Breast epithelium (tissue), 4 donors: ENCODE results near the gene ZNF512B. TPM values are rescaled to one million over a fixed set of nuclear protein-coding genes. Genes with fewer than 3 reads are reported as not detected.
"Not testable (repeated sequence)": the region's sequence is repeated elsewhere in the genome, so short reads cannot be mapped to it uniquely, and the experiment has no call there.

Experiments used
- DNase-seq, 2 donors: peaks; one replicate each; pipeline ENCODE4 v3.0.0-alpha.2; 2019; ENCODE audit warnings: low spot score in 2 of 2
- H3K27ac ChIP-seq, 2 donors: fragments of 200-600 bp; sonication (generic) in 1 of 2; one replicate each; pipeline ENCODE4 v1.5.1; 2016 to 2019; ENCODE audit warnings: mild to moderate bottlenecking in 1 of 2
- H3K27me3 ChIP-seq, 2 donors: fragments of 200-600 bp; sonication (generic) in 1 of 2; one replicate each; pipeline versions ENCODE4 v1.5.1 to v1.6.0; 2017 to 2019; ENCODE audit warnings: control low read depth in 1 of 2, mild to moderate bottlenecking in 1 of 2
- H3K36me3 ChIP-seq: fragments of 200-600 bp; one replicate; pipeline ENCODE4 v1.5.1; 2019
- H3K4me1 ChIP-seq, 2 donors: fragments of 200-600 bp; sonication (generic); one replicate each; pipeline ENCODE4 v1.5.1; 2016 to 2019; ENCODE audit warnings: control low read depth in 1 of 2
- H3K4me3 ChIP-seq, 3 donors: fragments of 200-600 bp; sonication (generic); 1 replicate in 2 of 3; 2 replicates in 1 of 3; pipeline ENCODE4 v1.5.1; 2016 to 2019; ENCODE audit warnings: mild to moderate bottlenecking in 3 of 3, moderate library complexity in 2 of 3
- H3K9me3 ChIP-seq, 2 donors: fragments of 200-600 bp; sonication (generic) in 1 of 2; one replicate each; pipeline ENCODE4 v1.5.1; 2016 to 2019; ENCODE audit warnings: control low read depth in 1 of 2
- CTCF ChIP-seq, 3 donors: fragments of 450-650 bp; IDR thresholded peaks; one replicate each; pipeline ENCODE4 v1.5.1; 2016 to 2017; ENCODE audit warnings: antibody characterized with exemption in 3 of 3, mild to moderate bottlenecking in 3 of 3, moderate library complexity in 3 of 3
- POLR2A ChIP-seq: fragments of 450-650 bp; IDR thresholded peaks from one replicate; pipeline ENCODE4 v1.6.1; 2016; ENCODE audit warnings: antibody characterized with exemption, mild to moderate bottlenecking, moderate library complexity
- POLR2AphosphoS5 ChIP-seq, 3 donors: sonication (generic); formaldehyde crosslinking; IDR thresholded peaks; one replicate each; pipeline ENCODE4 v1.6.1; 2017; ENCODE audit warnings: antibody characterized with exemption in 3 of 3
- intact Hi-C: fragments of 100-400 bp; cut with DNase I; formaldehyde crosslinking; loops from one replicate; pipeline ENCODE4 v1.15.1; 2023; ENCODE audit warnings: low total_unique reads
- total RNA-seq, 3 donors: library from RNA; depleted of rRNA; stranded (reverse); fragments of >200 nt; gene quantifications; one replicate each; pipeline ENCODE4 v1.1.0, GENCODE V29; 2016

Gene ZNF512B
- total RNA-seq, result 10 to 100 TPM in 1 of 3 donors, 1 to 10 TPM in 2; 5.8 to 12.7 (median 9.2) TPM

GRCh38 chr20:63969838-63970713 is at the start of gene ZNF512B:
Gene ZNF512B (minus strand): TSS chr20:63969930. CDS start chr20:63967950, 1,980 bp downstream.
- TF ChIP-seq CTCF (IDR thresholded peaks at IDR 0.05) (no peak), POLR2A (no peak), POLR2AphosphoS5 (IDR thresholded peaks at IDR 0.05) (no peak)
- intact Hi-C loops, result loop anchor here (5.0 to 10.0 kb wide), 2 partner anchors 75 to 433 kb away; partner anchors contain the start of genes DNAJC5 and PTK6
- Histone ChIP-seq H3K4me3 (peak within 1 kb of the TSS; percentile 52 to 92 (median 69)), H3K27me3 (no peaks in the 10 kb centered on the region), H3K9me3 (peaks cover 0 to 10% of the 10 kb centered on the region in 2 donors), H3K36me3 (no peaks in the 10 kb centered on the region), H3K4me1 (peaks cover 0 to 10% of the 10 kb centered on the region in 2 donors), H3K27ac (peak within 1 kb of the TSS; percentile 72 to 79)
- DNase-seq, result peak in 1 of 2 donors; percentile 26

- Histone ChIP-seq H3K9me3 (no peaks in the 10 kb centered on the region), H3K27me3 (no peaks in the 10 kb centered on the region), H3K4me3 (no peak overlapping the region), H3K36me3 (peaks cover 2% of the 10 kb centered on the region), H3K27ac (no peak overlapping the region), H3K4me1 (no peaks in the 10 kb centered on the region)
- TF ChIP-seq CTCF (IDR thresholded peaks at IDR 0.05), result no peak
- no peak for TF ChIP-seq POLR2AphosphoS5 (IDR thresholded peaks at IDR 0.05)
- TF ChIP-seq POLR2A, result no peak
- intact Hi-C loops, result no loop called here
- DNase-seq, result no peak
These were observed 45.9 kb upstream of the ZNF512B start for GRCh38 chr20:64015635-64016034.

- H3K4me1 ChIP-seq, H3K27ac ChIP-seq, H3K9me3 ChIP-seq, intact Hi-C loops, H3K4me3 ChIP-seq, DNase-seq, H3K27me3 ChIP-seq, H3K36me3 ChIP-seq: not testable (repeated sequence)
These were observed 42.8 kb upstream of the ZNF512B start for GRCh38 chr20:64012385-64013154.

- Histone ChIP-seq H3K36me3 (peaks cover 4% of the 10 kb centered on the region), H3K27ac (no peak overlapping the region), H3K4me3 (no peak overlapping the region), H3K9me3 (no peaks in the 10 kb centered on the region), H3K4me1 (no peaks in the 10 kb centered on the region), H3K27me3 (no peaks in the 10 kb centered on the region)
- no peak for DNase-seq
- intact Hi-C loops, result no loop called here
- TF ChIP-seq POLR2A, result no peak
- TF ChIP-seq CTCF (IDR thresholded peaks at IDR 0.05), result no peak
- no peak for TF ChIP-seq POLR2AphosphoS5 (IDR thresholded peaks at IDR 0.05)
These were observed 41.6 kb upstream of the ZNF512B start for GRCh38 chr20:64011366-64011779.

GRCh38 chr20:64010711-64011237 is 41.0 kb upstream of the ZNF512B start:
- Histone ChIP-seq H3K4me1 (no peaks in the 10 kb centered on the region), H3K27ac (no peak overlapping the region), H3K9me3 (no peaks in the 10 kb centered on the region), H3K4me3 (no peak overlapping the region), H3K36me3 (peaks cover 4% of the 10 kb centered on the region), H3K27me3 (no peaks in the 10 kb centered on the region)
- TF ChIP-seq POLR2AphosphoS5 (IDR thresholded peaks at IDR 0.05), result no peak
- TF ChIP-seq POLR2A, result no peak
- no peak for TF ChIP-seq CTCF (IDR thresholded peaks at IDR 0.05)
- no peak for DNase-seq
- intact Hi-C loops, result no loop called here
